DND-41 (cell line): ENCODE results near the gene DIPK1C.

Source experiments
- ATAC-seq: fragments of 200-7000 bp; cut with Tn5 transposase; 3 replicates; pipeline ENCODE4 v1.9.1; 2021; ENCODE audit warnings: low read depth; ENCODE audit not compliant: insufficient read depth
- DNase-seq: peaks from one replicate; pipeline ENCODE4 v3.0.0-alpha.2; 2020
- H2AFZ ChIP-seq: 2 replicates; pipeline ENCODE4 v1.6.0; 2012; ENCODE audit warnings: low read depth, low read length
- H3K27ac ChIP-seq: 2 replicates; pipeline ENCODE4 v1.5.1; 2012; ENCODE audit warnings: low read length, inconsistent platforms
- H3K27me3 ChIP-seq: fragments of 200-600 bp; sonication (generic); 2 replicates; pipeline ENCODE4 v1.6.0; 2012; ENCODE audit warnings: low read length, mild to moderate bottlenecking, inconsistent platforms; ENCODE audit not compliant: insufficient read depth, poor library complexity
- H3K36me3 ChIP-seq: 2 replicates; pipeline ENCODE4 v1.5.1; 2012; ENCODE audit warnings: low read length, inconsistent platforms; ENCODE audit not compliant: insufficient read depth
- H3K4me1 ChIP-seq: 2 replicates; pipeline ENCODE4 v1.5.1; 2012; ENCODE audit warnings: mild to moderate bottlenecking, low read length; ENCODE audit not compliant: insufficient read depth
- H3K4me2 ChIP-seq: 2 replicates; pipeline ENCODE4 v1.6.0; 2012; ENCODE audit warnings: mild to moderate bottlenecking, moderate library complexity, low read length, inconsistent platforms; ENCODE audit not compliant: insufficient read depth
- H3K4me3 ChIP-seq, 2 experiments: fragments of 200-600 bp in 1 of 2; shearing (Covaris generic) in 1 of 2; 2 replicates each; pipeline ENCODE4 v1.5.1; 2012 to 2016; ENCODE audit warnings: inconsistent platforms in 2 of 2, low read length in 2 of 2, mild to moderate bottlenecking in 2 of 2, low read depth in 1 of 2, moderate library complexity in 1 of 2
- H3K79me2 ChIP-seq: 2 replicates; pipeline ENCODE4 v1.6.0; 2012; ENCODE audit warnings: low read length, inconsistent platforms; ENCODE audit not compliant: insufficient read depth
- H3K9ac ChIP-seq: 2 replicates; pipeline ENCODE4 v1.6.0; 2012; ENCODE audit warnings: low read depth, mild to moderate bottlenecking, inconsistent platforms, low read length, moderate library complexity
- H3K9me3 ChIP-seq: 2 replicates; pipeline ENCODE4 v1.5.1; 2012; ENCODE audit warnings: low read length, moderate library complexity, mild to moderate bottlenecking, inconsistent platforms; ENCODE audit not compliant: insufficient read depth, severe bottlenecking
- H4K20me1 ChIP-seq: 2 replicates; pipeline ENCODE4 v1.6.0; 2012; ENCODE audit warnings: low read length; ENCODE audit not compliant: insufficient read depth
- CTCF ChIP-seq: IDR thresholded peaks from 2 replicates; pipeline ENCODE4 v1.5.1; 2012; ENCODE audit warnings: borderline replicate concordance, low read length, moderate library complexity, mild to moderate bottlenecking; ENCODE audit not compliant: poor library complexity, severe bottlenecking; ENCODE audit errors: extremely low read depth
- EZH2 ChIP-seq: IDR thresholded peaks from 3 replicates; pipeline ENCODE4 v1.6.1; 2012; ENCODE audit warnings: borderline replicate concordance, low read depth, mild to moderate bottlenecking, moderate library complexity, low read length, inconsistent platforms; ENCODE audit not compliant: severe bottlenecking

The DIPK1C gene

GRCh38 chr18:74482697-74483096, 25.6 kb upstream of the DIPK1C start:
- H3K27me3 ChIP-seq: peaks cover 13% of the 10 kb centered on the region
- no peak overlapping the region for H3K9ac ChIP-seq
- H3K4me2 ChIP-seq: no peak overlapping the region
- TF ChIP-seq EZH2: no peak
- no peak for TF ChIP-seq CTCF
- H4K20me1 ChIP-seq: no peaks in the 10 kb centered on the region
- H3K27ac ChIP-seq: no peak overlapping the region
- H3K4me1 ChIP-seq: 0 out of 2 replicates have a peak, but pooled peaks cover 3% of the 10 kb centered on the region
- ATAC-seq: no peak
- H3K36me3 ChIP-seq: no peaks in the 10 kb centered on the region
- no peak overlapping the region for H2AFZ ChIP-seq
- H3K9me3 ChIP-seq: no peaks in the 10 kb centered on the region
- no peak overlapping the region for H3K4me3 ChIP-seq
- H3K79me2 ChIP-seq: no peaks in the 10 kb centered on the region
- no peak for DNase-seq

- Histone ChIP-seq H3K4me1 (0 out of 2 replicates have a peak, but pooled peaks cover 3% of the 10 kb centered on the region), H2AFZ (no peak overlapping the region), H4K20me1 (no peaks in the 10 kb centered on the region), H3K4me2 (no peak overlapping the region), H3K27ac (no peak overlapping the region), H3K27me3 (peaks cover 12% of the 10 kb centered on the region), H3K9me3 (no peaks in the 10 kb centered on the region), H3K9ac (no peak overlapping the region), H3K36me3 (no peaks in the 10 kb centered on the region), H3K79me2 (no peaks in the 10 kb centered on the region), H3K4me3 (no peak overlapping the region)
- TF ChIP-seq CTCF (no peak), EZH2 (no peak)
- DNase-seq (no peak), ATAC-seq (no peak)
Measured at GRCh38 chr18:74480149-74480651, 23.1 kb upstream of the DIPK1C start.

- Histone ChIP-seq H2AFZ (no peak overlapping the region), H3K4me1 (0 out of 2 replicates have a peak, but pooled peaks cover 2% of the 10 kb centered on the region), H3K9ac (no peak overlapping the region), H3K9me3 (no peaks in the 10 kb centered on the region), H3K79me2 (no peaks in the 10 kb centered on the region), H3K36me3 (no peaks in the 10 kb centered on the region), H3K27ac (no peak overlapping the region), H4K20me1 (no peaks in the 10 kb centered on the region), H3K4me3 (no peak overlapping the region), H3K4me2 (no peak overlapping the region), H3K27me3 (peaks cover 9% of the 10 kb centered on the region)
- DNase-seq (no peak), ATAC-seq (no peak)
- no peak for TF ChIP-seq CTCF
- no peak for TF ChIP-seq EZH2
Measured at GRCh38 chr18:74479486-74480148, 22.5 kb upstream of the DIPK1C start.
